ENCODE measurements around the gene METTL9.
"Not testable (repeated sequence)": the region's sequence is repeated elsewhere in the genome, so short reads cannot be mapped to it uniquely, and the experiment has no call there.

Gene METTL9

GRCh38 chr16:21663889-21664647, 64.7 kb downstream of the METTL9 start, which contains the start of gene OTOA:
TSS of gene OTOA (plus strand) at chr16:21663968. CDS start at chr16:21678515, 14,547 bp downstream.
- no peak for DNase-seq (ENCODE audit: low read depth, low spot score)

DNA sequence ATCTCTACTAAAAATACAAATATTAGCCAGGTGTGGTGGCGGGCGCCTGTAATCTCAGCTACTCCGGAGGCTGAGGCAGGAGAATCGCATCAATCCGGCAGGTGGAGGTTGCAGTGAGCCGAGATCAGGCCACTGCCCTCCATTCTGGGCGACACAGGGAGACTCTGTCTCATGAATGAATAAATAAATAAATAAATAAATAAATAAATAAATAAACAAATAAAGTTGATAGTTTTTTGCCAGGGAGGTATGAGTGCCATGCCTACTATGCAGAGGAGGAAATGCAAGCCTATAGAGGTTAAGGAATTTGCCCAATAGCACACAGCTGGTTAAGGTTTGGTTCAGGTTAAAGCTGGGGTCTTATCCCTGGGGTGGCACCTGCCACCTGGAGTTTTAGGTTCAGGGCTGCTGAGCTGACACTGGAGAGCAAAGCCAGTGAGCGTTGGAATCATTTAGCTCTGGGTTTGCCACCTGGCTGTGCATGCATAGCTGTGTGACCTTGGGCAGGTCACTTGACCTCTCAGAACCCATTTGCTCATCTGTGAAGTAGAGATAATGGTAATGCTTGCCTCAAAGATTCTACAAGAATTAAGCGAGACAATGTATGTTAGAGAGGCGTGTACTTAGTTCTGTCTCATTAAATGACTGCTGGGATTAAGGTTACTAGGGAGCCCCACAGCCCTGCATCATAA, 65.6 kb downstream of the METTL9 start:
- DNase-seq (ENCODE audit: low read depth, low spot score), result no peak

DNA sequence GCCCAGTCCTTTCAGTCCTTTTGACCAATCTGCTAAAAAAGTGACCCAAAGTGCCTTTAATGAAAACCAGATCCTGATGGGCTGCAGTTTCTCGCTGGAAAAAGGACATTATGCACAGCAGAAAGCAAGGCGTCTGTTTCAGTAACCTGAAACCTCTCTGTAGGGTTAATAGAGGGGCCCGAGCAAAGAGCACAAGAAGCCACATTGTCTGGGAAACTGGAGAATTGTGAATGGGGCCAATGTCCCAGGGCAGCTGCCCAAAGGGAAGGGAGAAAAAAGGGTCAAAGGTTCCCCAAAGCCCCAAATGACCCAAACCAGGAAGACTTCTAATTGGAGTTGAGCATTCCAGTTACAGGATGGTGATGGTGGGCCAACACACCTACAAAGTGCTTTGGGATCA, 67.4 kb downstream of the METTL9 start:
- no peak for DNase-seq (ENCODE audit: low read depth, low spot score)

GRCh38 chr16:21667575-21667974, 68.2 kb downstream of the METTL9 start:
- no peak for DNase-seq (ENCODE audit: low read depth, low spot score)

DNA sequence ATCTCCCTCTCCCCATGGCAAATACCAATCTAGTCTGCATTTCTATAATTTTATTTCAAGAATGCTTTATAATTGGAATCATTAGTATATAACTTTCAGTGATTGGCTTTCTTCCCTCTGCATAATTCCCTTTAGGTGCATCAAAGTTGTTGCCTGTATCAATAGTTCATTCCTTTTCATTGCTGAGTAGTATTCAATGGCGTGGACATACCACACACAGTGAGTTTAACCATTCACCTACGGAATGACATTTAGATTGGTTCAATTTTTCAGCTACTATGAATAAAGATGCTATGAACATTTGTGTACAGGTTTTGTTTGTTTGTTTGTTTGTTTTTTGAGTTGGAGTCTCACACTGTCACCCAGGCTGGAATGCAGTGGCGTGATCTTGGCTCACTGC, 74.1 kb downstream of the METTL9 start:
- DNase-seq (ENCODE audit: low read depth, low spot score), result no peak

- not testable (repeated sequence) for DNase-seq (ENCODE audit: low read depth, low spot score)
These were observed 75.1 kb downstream of the METTL9 start for GRCh38 chr16:21674456-21674855.

GRCh38 chr16:21680714-21681113, 81.3 kb downstream of the METTL9 start:
- not testable (repeated sequence) for DNase-seq (ENCODE audit: low read depth, low spot score)

DNA sequence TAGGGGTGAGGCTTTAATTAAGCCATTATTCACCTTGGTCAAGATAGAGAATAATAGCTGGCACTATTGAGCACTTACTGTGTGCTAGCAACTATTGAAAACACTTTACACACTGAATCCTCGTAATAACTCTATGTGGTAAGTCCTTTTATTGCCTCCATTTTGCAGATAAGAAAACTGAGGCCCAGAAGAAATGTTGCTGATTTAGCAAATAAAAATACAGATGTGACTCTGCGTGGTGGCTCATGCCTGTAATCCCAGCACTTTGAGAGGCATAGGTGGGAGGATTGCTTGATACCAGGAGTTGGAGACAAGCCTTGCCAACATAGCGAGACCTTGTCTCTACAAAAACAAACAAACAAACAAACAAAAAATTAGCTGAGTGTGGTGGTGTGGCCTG, 83.8 kb downstream of the METTL9 start:
- no peak for DNase-seq (ENCODE audit: low read depth, low spot score)

DNA sequence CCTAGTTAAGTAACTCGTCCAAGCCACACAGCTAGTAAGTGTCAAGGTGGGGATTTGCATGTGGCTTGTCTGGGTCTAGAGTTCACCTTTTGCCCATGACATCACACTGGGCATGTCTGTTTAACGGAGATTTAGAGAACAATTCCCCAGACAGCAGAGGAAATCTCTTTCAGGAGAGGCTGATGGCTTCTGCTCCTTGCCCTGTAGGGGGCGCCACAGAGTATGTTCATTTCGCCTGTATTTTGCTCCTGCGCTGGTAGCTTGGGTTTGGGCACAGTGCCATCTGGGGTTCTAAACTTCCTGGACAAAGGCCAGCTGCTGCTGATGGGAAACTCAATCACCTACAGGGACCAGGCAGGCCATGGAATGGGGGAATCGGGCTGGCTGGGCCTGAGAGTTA, 84.8 kb downstream of the METTL9 start:
- no peak for DNase-seq (ENCODE audit: low read depth, low spot score)

DNA sequence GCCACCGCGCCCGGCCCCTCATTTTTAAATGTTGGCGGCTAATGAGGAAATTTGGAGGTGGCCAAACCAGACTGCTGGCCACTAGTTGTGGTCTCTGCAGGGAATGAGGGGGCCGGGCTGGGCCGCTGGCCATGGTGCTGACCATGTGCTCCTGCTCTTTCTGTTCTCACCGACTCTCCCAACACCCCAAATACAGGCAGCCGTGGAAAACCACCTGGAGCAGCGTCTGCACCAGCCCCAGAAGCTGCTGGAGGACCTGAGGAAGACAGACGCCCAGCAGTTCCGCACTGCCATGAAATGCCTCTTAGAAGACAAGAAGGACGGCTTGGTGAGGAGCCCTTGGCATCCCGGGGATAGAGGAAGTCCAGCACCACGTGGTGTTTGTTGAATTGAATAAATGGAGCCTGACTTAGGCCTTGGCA, 85.7 kb downstream of the METTL9 start:
- no peak for DNase-seq (ENCODE audit: low read depth, low spot score)

DNA sequence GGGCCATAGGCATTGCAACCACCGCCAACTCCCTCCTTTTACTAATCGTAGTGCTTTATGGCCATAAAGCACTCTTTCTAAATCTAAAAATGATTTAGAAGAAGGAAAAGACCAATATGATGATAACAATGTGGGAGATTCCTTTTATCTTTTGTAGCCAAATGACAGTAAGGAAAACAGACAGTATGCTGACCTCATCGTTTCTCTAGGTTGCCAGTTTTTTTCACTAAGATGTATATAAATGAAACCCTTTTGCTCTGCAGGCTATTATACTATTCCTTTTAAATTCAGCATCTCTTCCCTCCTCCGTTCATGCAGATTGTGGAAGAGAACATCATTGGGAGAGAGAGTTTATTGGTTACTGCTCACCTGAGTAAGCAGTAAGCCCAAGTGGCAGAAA, 89.7 kb downstream of the METTL9 start:
- no peak for DNase-seq (ENCODE audit: low read depth, low spot score)

- not testable (repeated sequence) for DNase-seq (ENCODE audit: low read depth, low spot score)
These were observed 91.6 kb downstream of the METTL9 start for GRCh38 chr16:21690967-21691366.

GRCh38 chr16:21694609-21695008, 95.2 kb downstream of the METTL9 start:
- DNase-seq (ENCODE audit: low read depth, low spot score), result no peak

DNA sequence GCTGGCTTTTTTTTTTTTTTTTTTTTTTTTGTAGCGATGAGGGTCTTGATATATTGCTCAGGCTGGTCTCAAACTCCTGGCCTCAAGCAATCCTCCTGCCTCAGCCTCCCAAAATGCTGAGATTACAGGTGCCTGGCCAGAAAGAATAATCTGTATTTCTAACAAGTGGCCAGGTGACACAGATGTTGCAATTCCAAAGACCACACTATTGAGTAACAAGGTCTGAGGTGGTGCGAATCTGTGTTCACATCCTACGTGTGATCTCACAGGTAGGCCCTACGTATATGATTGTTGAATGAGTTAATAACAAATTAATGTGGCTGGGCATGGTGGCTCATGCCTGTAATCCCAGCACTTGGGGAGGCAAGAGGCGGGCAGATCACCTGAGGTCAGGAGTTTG, 97.7 kb downstream of the METTL9 start:
- DNase-seq (ENCODE audit: low read depth, low spot score), result no peak

GRCh38 chr16:21698169-21699032, 99.0 kb downstream of the METTL9 start:
- no peak for DNase-seq (ENCODE audit: low read depth, low spot score)

- DNase-seq (ENCODE audit: low read depth, low spot score), result no peak
These were observed 101.9 kb downstream of the METTL9 start for GRCh38 chr16:21701271-21701670.

DNA sequence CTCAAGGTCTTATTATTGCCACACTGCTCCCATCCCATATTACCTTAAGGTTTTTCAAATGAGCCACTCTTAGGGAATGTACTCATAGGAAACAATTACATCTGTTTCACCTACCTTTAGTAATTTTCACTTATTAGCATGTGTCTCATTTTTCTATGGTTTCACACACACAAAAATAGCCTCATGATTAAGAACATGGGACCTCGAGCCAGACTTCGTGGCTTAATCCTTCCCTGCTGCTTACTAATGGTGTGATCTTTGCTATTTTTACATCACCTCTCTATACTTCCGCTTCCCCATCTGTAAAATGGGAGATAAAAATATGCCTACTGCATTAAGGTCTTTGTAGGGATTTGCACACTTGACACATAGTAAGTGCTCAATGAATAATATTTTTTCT, 102.9 kb downstream of the METTL9 start:
- DNase-seq (ENCODE audit: low read depth, low spot score), result no peak

DNA sequence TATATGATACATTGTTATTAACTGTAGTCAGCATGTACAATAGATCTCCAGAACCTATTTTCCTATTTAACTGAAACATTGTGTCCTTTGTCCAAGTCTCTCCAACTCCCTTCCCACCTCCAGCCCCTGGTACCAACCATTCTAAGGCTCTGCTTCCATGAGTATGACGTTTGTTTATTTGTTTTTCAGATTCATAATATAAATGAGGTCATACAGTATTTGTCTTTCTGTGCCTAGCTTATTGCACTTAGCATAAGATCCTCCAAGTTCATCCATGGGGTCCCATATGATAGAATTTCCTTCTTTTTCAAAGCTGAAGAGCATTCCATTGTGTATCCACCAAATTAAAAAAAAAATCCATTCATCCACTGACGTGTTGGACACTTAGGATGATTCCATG, 103.8 kb downstream of the METTL9 start:
- no peak for DNase-seq (ENCODE audit: low read depth, low spot score)

GRCh38 chr16:21703589-21704174, 104.3 kb downstream of the METTL9 start:
- no peak for DNase-seq (ENCODE audit: low read depth, low spot score)

DNA sequence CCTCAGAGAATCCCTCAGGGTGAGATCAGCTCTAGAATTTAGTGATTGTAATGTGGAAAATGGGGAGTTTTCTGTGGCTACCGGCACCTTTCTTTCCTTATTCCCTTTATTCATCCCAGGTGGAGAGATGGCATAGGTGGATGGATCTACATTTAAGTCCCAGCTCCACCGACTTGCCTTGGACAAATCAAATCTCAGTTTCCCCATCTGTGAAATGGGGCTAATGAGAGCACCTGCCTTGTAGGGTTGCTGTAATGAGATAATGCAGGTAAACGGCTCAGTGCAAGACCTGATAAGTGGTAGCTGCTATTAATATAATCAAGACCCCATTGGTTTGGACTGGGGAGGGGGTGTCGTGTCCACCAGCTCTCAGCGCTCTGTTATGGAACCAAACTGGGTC, 104.9 kb downstream of the METTL9 start:
- DNase-seq (ENCODE audit: low read depth, low spot score), result no peak

DNA sequence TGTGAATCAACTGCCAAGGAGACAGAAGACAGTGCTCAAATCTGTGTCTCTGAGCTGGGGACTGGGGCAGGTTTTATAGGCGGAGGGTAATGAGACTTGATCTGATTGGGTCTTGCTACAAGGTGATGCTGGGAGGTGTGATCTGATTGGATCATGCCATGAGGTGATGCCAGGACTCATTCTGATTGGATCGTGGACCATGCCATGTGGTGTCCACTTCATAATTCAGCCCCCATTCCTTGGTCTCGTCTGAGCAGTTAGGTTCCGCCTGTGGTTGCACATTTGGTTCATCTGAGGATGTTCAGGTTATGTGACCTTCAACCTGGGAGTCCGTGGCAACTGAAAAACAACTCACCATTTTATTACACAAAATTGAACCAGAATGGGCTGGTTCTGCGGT, 105.4 kb downstream of the METTL9 start:
- DNase-seq (ENCODE audit: low read depth, low spot score), result no peak

Measured in iPS DF 19.7 (cell line).